Stomach (tissue), 4 donors: ENCODE measurements around the gene LST1.

Experiments
- EP300 ChIP-seq: sonication (generic); formaldehyde crosslinking; IDR thresholded peaks from one replicate; pipeline ENCODE4 v1.6.1; 2017; ENCODE audit warnings: antibody characterized with exemption
- POLR2A ChIP-seq, 4 donors: fragments of 450-650 bp; IDR thresholded peaks; one replicate each; pipeline ENCODE4 v1.6.1; 2016; ENCODE audit warnings: antibody characterized with exemption in 4 of 4, control low read depth in 2 of 4, mild to moderate bottlenecking in 1 of 4, moderate library complexity in 1 of 4

- TF ChIP-seq POLR2A (IDR thresholded peaks at IDR 0.05) (no peak), EP300 (no peak)
These were observed 30.9 kb downstream of the LST1 start for GRCh38 chr6:31617010-31617409.
